Measurements from ENCODE around the gene ZNF841. TPM values are rescaled to one million over a fixed set of nuclear protein-coding genes. Genes with fewer than 3 reads are reported as not detected.

ZNF841 gene
- total and polyA plus RNA-seq, 2 of the 8 experiments (the other 6 are each of a cell fraction or from before 2014, with no cell fraction given) = 4.1 to 17.9 TPM

- TF ChIP-seq EP300 (IDR thresholded peaks at IDR 0.05; ENCODE audit: borderline replicate concordance in 1 of 2, low read depth in 2 of 2, low read length in 2 of 2) (peak in 1 of 2 experiments; percentile 68; a peak in 1 of 3 replicates), JUND (IDR thresholded peaks at IDR 0.05; ENCODE audit: low read length) (no peak), CHD2 (IDR thresholded peaks at IDR 0.05; ENCODE audit: low read length) (peak; percentile 51), RBBP5 (IDR thresholded peaks at IDR 0.05; ENCODE audit: borderline replicate concordance, low read depth, low read length) (peak; percentile 94), RAD21 (IDR thresholded peaks at IDR 0.05 in 1 of 2, conservative IDR thresholded peaks at IDR 0.05 in 1 of 2; ENCODE audit: low read depth in 2 of 2, low read length in 2 of 2) (0 out of 4 replicates have a peak, but pooled peaks of 1 of the 2 experiments have one; percentile 16), TBP (IDR thresholded peaks at IDR 0.05; ENCODE audit: low read depth, low read length) (peak; percentile 17; the same call in 1 of the 2 replicates), POLR2A (IDR thresholded peaks at IDR 0.05; ENCODE audit: control extremely low read depth in 1 of 2, low read depth in 2 of 2, low read length in 2 of 2) (peak; percentile 71 to 78; a peak in 2 of 3 replicates), CREB1 (IDR thresholded peaks at IDR 0.05) (peak; percentile 83), SIN3A (conservative IDR thresholded peaks at IDR 0.05 in 1 of 2, IDR thresholded peaks at IDR 0.05 in 1 of 2; ENCODE audit: low read depth in 1 of 2, low read length in 2 of 2) (peak; percentile 83 to 91; a peak in 3 of 4 replicates), USF2 (IDR thresholded peaks at IDR 0.05; ENCODE audit: low read length) (no peak), PHF8 (conservative IDR thresholded peaks at IDR 0.05; ENCODE audit: low read depth, low read length) (peak; percentile 49; the same call in 1 of the 2 replicates), YY1 (IDR thresholded peaks at IDR 0.05; ENCODE audit: low read depth, low read length) (peak; percentile 99), MAFK (IDR thresholded peaks at IDR 0.05; ENCODE audit: low read depth, low read length) (no peak), SAP30 (IDR thresholded peaks at IDR 0.05; ENCODE audit: insufficient read depth, insufficient replicate concordance, low read length) (peak; percentile 12), HDAC2 (IDR thresholded peaks at IDR 0.05; ENCODE audit: borderline replicate concordance in 1 of 2, low read depth in 2 of 2, low read length in 2 of 2) (peak; percentile 35; a peak in 1 of 4 replicates), CHD1 (IDR thresholded peaks at IDR 0.05; ENCODE audit: low read depth, low read length) (no peak), BRCA1 (IDR thresholded peaks at IDR 0.05; ENCODE audit: low read depth, low read length) (no peak), TAF1 (IDR thresholded peaks at IDR 0.05; ENCODE audit: low read depth, low read length) (peak; percentile 61; the same call in 1 of the 2 replicates), SP1 (IDR thresholded peaks at IDR 0.05; ENCODE audit: low read depth, low read length) (peak; percentile 55; the same call in 1 of the 2 replicates), NANOG (IDR thresholded peaks at IDR 0.05; ENCODE audit: insufficient read depth, low read depth, low read length, poor library complexity, severe bottlenecking) (no peak)
Observed at GRCh38 chr19:52048555-52049501, 46.7 kb downstream of the ZNF841 start, which contains the start of gene ZNF432 (continued).

Data from H1 (cell line).